Astrocyte of the cerebellum (primary cell): ENCODE data around the gene BSG.
"Not testable (repeated sequence)": the region's sequence is repeated elsewhere in the genome, so short reads cannot be mapped to it uniquely, and the experiment has no call there.

Experiments
- DNase-seq: peaks from one replicate; pipeline ENCODE4 v3.0.0-alpha.2; 2011; ENCODE audit warnings: low read depth
- H3K4me3 ChIP-seq: 2 replicates; pipeline ENCODE4 v1.5.1; 2011; ENCODE audit warnings: mild to moderate bottlenecking, low read depth, low read length, moderate library complexity
- in situ Hi-C: cut with HindIII; loops from 2 replicates; pipeline ENCODE4 v1.10.0; 2017; ENCODE audit warnings: low sequenced_read_pairs
- TF ChIP-seq, protein P1 (sequence below): IDR thresholded peaks from 2 replicates; pipeline ENCODE4 v1.5.1; 2012; ENCODE audit warnings: low read length, low read depth, moderate library complexity, mild to moderate bottlenecking; ENCODE audit errors: missing control alignments

BSG gene

DNA sequence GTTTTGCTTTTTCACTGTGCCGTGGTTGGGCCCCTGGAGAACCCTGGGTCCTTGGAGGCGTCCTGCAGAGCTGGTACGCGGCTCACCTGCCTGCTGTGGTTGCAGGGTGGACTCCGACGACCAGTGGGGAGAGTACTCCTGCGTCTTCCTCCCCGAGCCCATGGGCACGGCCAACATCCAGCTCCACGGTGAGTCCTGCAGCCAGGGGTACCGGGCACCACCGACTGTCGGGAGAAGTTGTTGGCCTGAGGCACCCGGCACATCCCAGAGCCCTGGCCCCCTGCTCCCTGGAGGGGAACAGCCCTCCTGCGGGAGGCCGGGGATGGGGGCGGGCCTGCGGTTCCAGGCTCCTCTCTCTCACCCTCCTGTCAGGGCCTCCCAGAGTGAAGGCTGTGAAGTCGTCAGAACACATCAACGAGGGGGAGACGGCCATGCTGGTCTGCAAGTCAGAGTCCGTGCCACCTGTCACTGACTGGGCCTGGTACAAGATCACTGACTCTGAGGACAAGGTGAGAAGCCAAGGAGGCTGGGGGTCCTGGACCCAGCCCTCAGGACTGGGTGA, 8.0 kb downstream of the BSG start:
- DNase-seq, result no peak
- TF ChIP-seq, protein P1, sequence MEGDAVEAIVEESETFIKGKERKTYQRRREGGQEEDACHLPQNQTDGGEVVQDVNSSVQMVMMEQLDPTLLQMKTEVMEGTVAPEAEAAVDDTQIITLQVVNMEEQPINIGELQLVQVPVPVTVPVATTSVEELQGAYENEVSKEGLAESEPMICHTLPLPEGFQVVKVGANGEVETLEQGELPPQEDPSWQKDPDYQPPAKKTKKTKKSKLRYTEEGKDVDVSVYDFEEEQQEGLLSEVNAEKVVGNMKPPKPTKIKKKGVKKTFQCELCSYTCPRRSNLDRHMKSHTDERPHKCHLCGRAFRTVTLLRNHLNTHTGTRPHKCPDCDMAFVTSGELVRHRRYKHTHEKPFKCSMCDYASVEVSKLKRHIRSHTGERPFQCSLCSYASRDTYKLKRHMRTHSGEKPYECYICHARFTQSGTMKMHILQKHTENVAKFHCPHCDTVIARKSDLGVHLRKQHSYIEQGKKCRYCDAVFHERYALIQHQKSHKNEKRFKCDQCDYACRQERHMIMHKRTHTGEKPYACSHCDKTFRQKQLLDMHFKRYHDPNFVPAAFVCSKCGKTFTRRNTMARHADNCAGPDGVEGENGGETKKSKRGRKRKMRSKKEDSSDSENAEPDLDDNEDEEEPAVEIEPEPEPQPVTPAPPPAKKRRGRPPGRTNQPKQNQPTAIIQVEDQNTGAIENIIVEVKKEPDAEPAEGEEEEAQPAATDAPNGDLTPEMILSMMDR, result no peak
- in situ Hi-C loops, result no loop called here
- H3K4me3 ChIP-seq, result no peak overlapping the region

DNA sequence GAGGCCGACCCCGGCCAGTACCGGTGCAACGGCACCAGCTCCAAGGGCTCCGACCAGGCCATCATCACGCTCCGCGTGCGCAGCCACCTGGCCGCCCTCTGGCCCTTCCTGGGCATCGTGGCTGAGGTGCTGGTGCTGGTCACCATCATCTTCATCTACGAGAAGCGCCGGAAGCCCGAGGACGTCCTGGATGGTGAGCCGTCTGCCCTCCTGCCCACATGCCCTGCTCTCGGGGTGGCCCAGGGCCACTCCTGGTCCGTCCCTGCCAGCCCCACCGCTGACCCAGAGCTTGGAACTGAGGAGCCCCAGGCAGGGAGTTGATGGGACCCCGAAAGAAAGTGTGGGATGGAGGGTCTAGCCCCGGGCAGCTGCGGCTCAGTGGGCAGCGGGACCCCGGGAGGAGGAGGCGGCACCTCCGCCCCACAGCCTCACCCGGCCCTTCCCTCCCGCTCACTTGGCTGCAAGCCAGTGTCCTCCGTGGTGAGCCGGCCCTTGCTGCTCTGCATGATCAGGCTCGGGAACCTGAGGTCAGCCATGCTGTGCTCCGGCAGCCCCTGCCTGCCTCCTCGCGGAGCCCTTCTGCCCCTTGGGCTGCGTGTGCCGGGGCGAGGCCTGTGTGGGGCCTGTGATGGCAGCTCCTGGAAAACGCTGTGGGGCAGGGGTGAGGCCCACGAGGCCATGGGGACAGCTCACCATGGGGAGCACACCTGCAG, 9.2 kb downstream of the BSG start:
- in situ Hi-C loops, result no loop called here
- H3K4me3 ChIP-seq, result no peak overlapping the region
- TF ChIP-seq, protein P1, result no peak
- no peak for DNase-seq

DNA sequence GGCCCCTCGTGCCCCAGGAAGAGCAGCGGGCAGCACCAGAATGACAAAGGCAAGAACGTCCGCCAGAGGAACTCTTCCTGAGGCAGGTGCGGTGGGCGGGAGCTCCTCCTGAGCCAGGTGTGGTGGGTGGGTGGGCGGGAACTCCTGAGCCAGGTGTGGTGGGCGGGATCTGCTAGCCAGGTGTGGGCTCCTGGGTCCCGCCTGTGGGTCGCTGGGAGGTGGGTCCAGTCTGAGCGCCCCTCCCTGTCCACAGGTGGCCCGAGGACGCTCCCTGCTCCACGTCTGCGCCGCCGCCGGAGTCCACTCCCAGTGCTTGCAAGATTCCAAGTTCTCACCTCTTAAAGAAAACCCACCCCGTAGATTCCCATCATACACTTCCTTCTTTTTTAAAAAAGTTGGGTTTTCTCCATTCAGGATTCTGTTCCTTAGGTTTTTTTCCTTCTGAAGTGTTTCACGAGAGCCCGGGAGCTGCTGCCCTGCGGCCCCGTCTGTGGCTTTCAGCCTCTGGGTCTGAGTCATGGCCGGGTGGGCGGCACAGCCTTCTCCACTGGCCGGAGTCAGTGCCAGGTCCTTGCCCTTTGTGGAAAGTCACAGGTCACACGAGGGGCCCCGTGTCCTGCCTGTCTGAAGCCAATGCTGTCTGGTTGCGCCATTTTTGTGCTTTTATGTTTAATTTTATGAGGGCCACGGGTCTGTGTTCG, 10.3 kb downstream of the BSG start:
- in situ Hi-C loops, result no loop called here
- TF ChIP-seq, protein P1, result no peak
- no peak for DNase-seq
- H3K4me3 ChIP-seq, result no peak overlapping the region

DNA sequence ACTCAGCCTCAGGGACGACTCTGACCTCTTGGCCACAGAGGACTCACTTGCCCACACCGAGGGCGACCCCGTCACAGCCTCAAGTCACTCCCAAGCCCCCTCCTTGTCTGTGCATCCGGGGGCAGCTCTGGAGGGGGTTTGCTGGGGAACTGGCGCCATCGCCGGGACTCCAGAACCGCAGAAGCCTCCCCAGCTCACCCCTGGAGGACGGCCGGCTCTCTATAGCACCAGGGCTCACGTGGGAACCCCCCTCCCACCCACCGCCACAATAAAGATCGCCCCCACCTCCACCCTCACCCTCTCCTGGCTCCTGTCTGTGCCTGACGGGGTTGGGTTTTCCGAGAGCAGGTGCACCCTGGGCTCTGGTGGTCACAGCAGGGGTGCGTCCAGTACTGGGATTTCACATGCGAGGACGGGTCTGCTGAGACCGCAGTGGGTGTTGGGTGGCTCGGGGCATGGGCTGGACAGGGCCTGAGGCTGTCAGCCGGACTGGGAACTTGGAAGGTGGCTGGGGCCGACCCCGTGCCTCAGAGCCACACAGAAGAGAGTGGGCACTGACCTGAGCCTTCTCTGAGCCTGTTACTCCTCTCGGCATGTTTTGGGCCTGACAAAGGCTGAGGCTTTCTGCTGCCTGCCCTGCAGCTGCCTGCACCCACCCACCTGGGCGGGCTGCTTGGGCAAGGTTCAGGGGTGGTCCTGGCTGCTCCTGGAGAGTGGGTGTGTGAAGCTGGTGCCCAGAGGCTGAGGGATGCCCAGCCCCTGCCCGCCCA, 11.0 kb downstream of the BSG start:
- TF ChIP-seq, protein P1, result no peak
- H3K4me3 ChIP-seq, result no peak overlapping the region
- DNase-seq, result no peak
- in situ Hi-C loops, result no loop called here

DNA sequence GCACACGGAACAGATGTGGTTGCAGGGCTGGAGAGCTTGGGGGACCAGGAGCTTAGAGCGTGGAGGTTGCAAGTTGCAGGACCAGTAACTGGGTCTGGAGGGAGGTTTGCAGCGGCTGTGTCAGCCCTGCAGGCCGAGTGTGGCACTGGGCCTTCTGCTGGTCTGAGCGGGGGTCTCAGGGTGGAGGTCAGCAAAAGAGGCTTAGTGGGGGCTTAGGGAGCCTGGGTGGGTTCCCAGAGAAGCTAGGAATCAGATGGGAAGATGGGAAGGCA, 11.5 kb downstream of the BSG start:
- H3K4me3 ChIP-seq, result no peak overlapping the region
- in situ Hi-C loops, result no loop called here
- TF ChIP-seq, protein P1, result no peak
- DNase-seq, result no peak

DNA sequence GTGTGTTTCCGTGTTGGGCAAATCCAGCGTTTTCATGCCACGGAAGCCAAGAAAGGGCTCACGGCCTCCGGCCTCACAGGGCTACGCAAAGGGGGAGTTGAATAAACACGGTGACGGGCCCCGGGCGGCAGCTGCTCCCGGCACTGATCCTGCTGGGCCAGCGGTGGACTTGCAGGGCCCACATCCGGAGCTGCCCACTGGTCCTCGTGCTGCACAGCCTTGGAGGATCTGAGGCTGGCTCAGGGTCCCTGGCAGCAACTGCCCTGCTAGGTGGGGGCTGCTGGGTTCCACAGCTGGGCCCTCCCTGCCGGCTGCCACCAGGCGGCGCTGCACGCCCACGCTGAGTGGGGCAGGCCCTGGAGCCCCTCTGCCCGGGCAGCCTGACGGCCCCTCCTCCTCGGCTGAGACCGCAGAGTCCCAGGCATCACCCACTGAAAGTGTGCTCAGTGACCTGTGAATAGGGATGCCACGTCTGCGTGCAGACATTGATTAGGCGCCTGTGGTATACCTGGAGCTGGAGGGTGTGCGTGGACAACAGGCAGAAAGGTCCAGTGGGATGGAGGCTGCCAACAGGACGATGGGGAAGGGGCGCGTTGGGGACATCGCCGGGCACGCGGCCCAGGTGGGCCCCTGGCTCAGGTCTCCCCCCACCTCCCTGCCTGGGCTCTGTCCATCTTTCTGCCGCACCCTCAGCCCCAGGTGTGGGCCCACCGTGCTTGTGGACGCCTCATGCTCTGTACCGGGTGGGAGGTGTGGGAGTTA, 12.0 kb downstream of the BSG start:
- in situ Hi-C loops, result no loop called here
- TF ChIP-seq, protein P1, result peak; percentile 96
- no peak overlapping the region for H3K4me3 ChIP-seq
- DNase-seq, result no peak

DNA sequence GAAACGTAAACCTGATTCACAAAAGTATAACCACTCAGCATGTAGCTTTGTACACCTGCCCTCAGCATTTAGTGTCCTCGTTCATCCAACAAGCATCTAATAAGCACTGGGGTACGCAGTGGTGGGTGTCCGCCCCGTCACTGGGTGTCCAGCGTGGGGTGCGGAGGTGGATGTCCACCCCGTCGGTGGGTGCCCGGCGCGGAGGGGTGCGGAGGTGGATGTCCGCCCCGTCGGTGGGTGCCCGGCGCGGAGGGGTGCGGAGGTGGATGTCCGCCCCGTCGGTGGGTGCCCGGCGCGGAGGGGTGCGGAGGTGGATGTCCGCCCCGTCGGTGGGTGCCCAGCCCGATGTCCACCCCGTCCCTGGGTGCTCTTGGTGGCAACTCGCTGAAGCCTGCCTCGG, 12.8 kb downstream of the BSG start:
- DNase-seq, in situ Hi-C loops, H3K4me3 ChIP-seq: not testable (repeated sequence)
